T-cell (primary cell): ENCODE data around the gene SLC39A12. TPM values are rescaled to one million over a fixed set of nuclear protein-coding genes. Genes with fewer than 3 reads are reported as not detected.

ENCODE experiments used
- ATAC-seq, 4 experiments: fragments of 200-7000 bp in 3 of 4; fragments of 150-1000 bp in 1 of 4; cut with Tn5 transposase; replicated peaks in 1 of 4; 1 replicate in 3 of 4; 2 replicates in 1 of 4; pipeline ENCODE4 v1.10.0; 2021; ENCODE audit warnings: moderate library complexity in 3 of 4, mild to moderate bottlenecking in 2 of 4, moderate number of reproducible peaks in 1 of 4
- CTCF ChIA-PET, 2 donors: fragments of 300-600 bp; sonication (Branson Sonifier 250); formaldehyde crosslinking; loops; one replicate each; lab custom pipeline; 2022; ENCODE audit warnings: antibody characterized with exemption in 2 of 2; lab: Charles Lee
- POLR2A ChIA-PET, 2 donors: fragments of 300-600 bp; sonication (Branson Sonifier 250); formaldehyde crosslinking; loops; one replicate each; lab custom pipeline; 2022; ENCODE audit warnings: antibody characterized with exemption in 2 of 2; lab: Charles Lee
- DNase-seq, 35 experiments: peaks; one replicate each; pipeline versions ENCODE4 v3.0.0 to v3.0.0-alpha.2; 2013 to 2023
- H3K27ac ChIP-seq: one replicate; pipeline ENCODE4 v1.5.1; 2013; ENCODE audit warnings: low read length
- H3K27me3 ChIP-seq, 2 experiments: replicated peaks in 1 of 2; 1 replicate in 1 of 2; 2 replicates in 1 of 2; pipeline versions ENCODE4 v1.6.1 to v1.7.0; 2013; ENCODE audit warnings: low read length in 1 of 2, mixed read lengths in 1 of 2; ENCODE audit not compliant: control insufficient read depth in 2 of 2, insufficient read depth in 2 of 2; ENCODE audit errors: extremely low read depth in 1 of 2
- H3K36me3 ChIP-seq, 2 donors: 1 replicate in 1 of 2; 2 replicates in 1 of 2; pipeline versions ENCODE4 v1.6.1 to v1.7.0; 2013; ENCODE audit warnings: low read length in 1 of 2; ENCODE audit not compliant: control insufficient read depth in 2 of 2, insufficient read depth in 1 of 2; ENCODE audit errors: extremely low read depth in 1 of 2
- H3K4me1 ChIP-seq, 2 experiments: 1 replicate in 1 of 2; 2 replicates in 1 of 2; pipeline versions ENCODE4 v1.6.1 to v1.7.0; 2013; ENCODE audit warnings: low read length in 2 of 2, mixed read lengths in 1 of 2; ENCODE audit not compliant: insufficient read depth in 2 of 2, control insufficient read depth in 1 of 2; ENCODE audit errors: extremely low read depth in 1 of 2
- H3K4me3 ChIP-seq, 2 donors: 1 replicate in 1 of 2; 2 replicates in 1 of 2; pipeline versions ENCODE4 v1.5.1 to v1.7.0; 2013; ENCODE audit warnings: mild to moderate bottlenecking in 2 of 2, low read length in 1 of 2, moderate library complexity in 1 of 2; ENCODE audit not compliant: control insufficient read depth in 1 of 2; ENCODE audit errors: extremely low read depth in 1 of 2
- H3K9me3 ChIP-seq: 2 replicates; pipeline ENCODE4 v1.7.0; 2013
- H3K27ac Mint-ChIP-seq, 2 donors: one replicate each; pipeline ENCODE4 v1.8.0; 2020 to 2021; ENCODE audit warnings: mild to moderate bottlenecking in 2 of 2, mixed read lengths in 2 of 2
- H3K27me3 Mint-ChIP-seq, 2 donors: one replicate each; pipeline ENCODE4 v1.8.0; 2021 to 2022; ENCODE audit warnings: mixed read lengths in 2 of 2
- H3K36me3 Mint-ChIP-seq: one replicate; pipeline ENCODE4 v1.8.0; 2021; ENCODE audit warnings: mixed read lengths
- H3K4me1 Mint-ChIP-seq, 3 donors: one replicate each; pipeline ENCODE4 v1.8.0; 2020 to 2022; ENCODE audit warnings: mixed read lengths in 3 of 3, mild to moderate bottlenecking in 1 of 3
- H3K4me3 Mint-ChIP-seq, 3 donors: one replicate each; pipeline ENCODE4 v1.8.0; 2020 to 2022; ENCODE audit warnings: mild to moderate bottlenecking in 3 of 3, mixed read lengths in 3 of 3, moderate library complexity in 3 of 3
- H3K9me3 Mint-ChIP-seq, 3 donors: one replicate each; pipeline ENCODE4 v1.8.0; 2020 to 2022; ENCODE audit warnings: mixed read lengths in 3 of 3
- WGBS: methylation state at CpG from one replicate; pipeline ENCODE4 v1.1.5; 2013; ENCODE audit warnings: missing lambda C conversion rate; ENCODE audit not compliant: insufficient coverage; 5-methylcytosine and 5-hydroxymethylcytosine counted together
- total RNA-seq, 35 experiments: library from RNA in 6 of 35; stranded (reverse) in 6 of 35; fragments of 120-200 nt in 1 of 35; gene quantifications; one replicate each; pipeline versions ENCODE4 v1.2.1 to v1.2.4 and lab custom pipeline; 2013 to 2026

The SLC39A12 gene
- total RNA-seq, 5 donors from 2014 or later (not counting 1 experiment from before 2014, with no cell fraction given): not detected

DNA sequence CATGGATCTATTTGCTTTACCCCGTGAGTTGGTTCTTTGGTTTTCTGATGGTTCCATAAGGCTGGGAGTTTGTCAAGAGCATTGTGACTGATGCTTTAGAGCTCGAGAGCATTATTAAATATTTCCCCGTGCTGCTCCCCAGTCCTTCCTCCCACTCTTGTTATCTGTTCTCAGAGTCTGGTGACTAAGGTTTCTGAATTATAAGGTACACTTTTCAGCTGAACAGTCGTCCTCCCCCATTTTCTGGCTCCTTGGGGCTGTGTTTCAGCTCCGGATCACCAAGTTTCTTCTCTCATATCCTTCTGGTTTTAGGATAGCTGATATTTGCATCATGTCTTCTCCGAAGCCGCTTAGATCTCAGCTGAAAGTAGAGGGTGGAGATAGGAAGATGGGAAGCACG, 130.7 kb downstream of the SLC39A12 start:
- CTCF ChIA-PET: no interaction called here

DNA sequence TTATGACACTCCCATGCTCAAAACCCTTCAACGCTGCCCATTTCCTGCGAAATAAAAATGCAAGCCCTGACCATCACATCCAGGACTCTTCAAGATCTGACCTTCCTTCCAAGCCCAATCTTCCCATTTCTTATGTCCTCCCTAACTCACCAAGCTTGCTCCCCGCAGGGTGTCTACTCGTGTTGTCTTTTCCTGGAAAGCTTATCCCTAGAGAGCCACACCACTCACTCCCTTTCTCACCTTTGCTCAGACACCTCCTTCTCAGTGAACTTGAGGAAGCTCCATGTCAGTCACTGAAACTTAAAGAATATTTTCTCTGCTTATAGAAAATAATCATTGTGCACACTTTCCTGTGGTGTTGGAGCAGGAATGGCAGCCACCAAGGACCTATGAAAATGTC, 134.1 kb downstream of the SLC39A12 start:
- Histone ChIP-seq H3K9me3 (no peaks in the 10 kb centered on the region), H3K4me1 (no peaks in the 10 kb centered on the region), H3K4me3 (no peak overlapping the region), H3K27me3 (peaks cover 0 to 2% of the 10 kb centered on the region in 2 experiments), H3K36me3 (no peaks in the 10 kb centered on the region), H3K27ac (no peak overlapping the region)
- Mint-ChIP-seq H3K36me3 (no peaks in the 10 kb centered on the region), H3K4me3 (no peak overlapping the region), H3K27ac (no peak overlapping the region), H3K4me1 (no peaks in the 10 kb centered on the region), H3K27me3 (peaks cover 0 to 3% of the 10 kb centered on the region in 2 donors), H3K9me3 (peaks cover 0 to 3% (median 0%) of the 10 kb centered on the region in 3 donors)
- ATAC-seq (no peak), DNase-seq (no peak)
- POLR2A ChIA-PET: no interaction called here
- CTCF ChIA-PET: no interaction called here
- 77% methylated on average over 4 of the region's 4 CpGs for WGBS

More for the DNA sequence above, 130.7 kb downstream of the SLC39A12 start:
- Histone ChIP-seq H3K9me3 (no peaks in the 10 kb centered on the region), H3K27ac (no peak overlapping the region), H3K4me3 (no peak overlapping the region), H3K4me1 (no peaks in the 10 kb centered on the region), H3K27me3 (peaks cover 0 to 2% of the 10 kb centered on the region in 2 experiments), H3K36me3 (no peaks in the 10 kb centered on the region)
- POLR2A ChIA-PET: no interaction called here
- Mint-ChIP-seq H3K4me1 (no peaks in the 10 kb centered on the region), H3K27ac (no peak overlapping the region), H3K4me3 (no peak overlapping the region), H3K9me3 (peaks cover 0 to 3% (median 0%) of the 10 kb centered on the region in 3 donors), H3K27me3 (peaks cover 0 to 3% of the 10 kb centered on the region in 2 donors), H3K36me3 (no peaks in the 10 kb centered on the region)
- DNase-seq: no peak
- ATAC-seq: no peak
- no CpG with 5 or more reads among the region's 8 CpGs for WGBS

DNA sequence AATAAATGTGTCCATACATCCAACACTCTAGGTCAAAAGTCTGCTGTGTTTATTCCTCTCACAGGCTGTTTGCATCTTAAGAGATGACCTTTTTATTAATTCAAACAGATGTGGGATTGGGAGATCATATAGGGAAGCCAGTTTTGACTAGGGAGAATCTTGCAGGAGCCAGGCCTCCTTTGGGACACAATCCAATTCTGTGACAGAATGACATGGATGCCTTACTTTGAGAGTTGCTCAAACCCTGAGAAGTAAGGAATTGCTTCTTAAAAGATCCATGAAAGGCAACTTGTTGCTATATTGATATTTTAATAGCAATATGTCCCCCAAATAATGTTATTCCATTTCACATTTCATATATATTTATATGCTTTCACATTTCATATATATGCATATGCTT, 135.0 kb downstream of the SLC39A12 start:
- Histone ChIP-seq H3K27me3 (peaks cover 0 to 2% of the 10 kb centered on the region in 2 experiments), H3K9me3 (no peaks in the 10 kb centered on the region), H3K36me3 (no peaks in the 10 kb centered on the region), H3K27ac (no peak overlapping the region), H3K4me3 (no peak overlapping the region), H3K4me1 (no peaks in the 10 kb centered on the region)
- Mint-ChIP-seq H3K27me3 (peaks cover 0 to 3% of the 10 kb centered on the region in 2 donors), H3K9me3 (peaks cover 0 to 6% (median 0%) of the 10 kb centered on the region in 3 donors), H3K27ac (no peak overlapping the region), H3K4me3 (no peak overlapping the region), H3K4me1 (no peaks in the 10 kb centered on the region), H3K36me3 (no peaks in the 10 kb centered on the region)
- ATAC-seq (no peak), DNase-seq (no peak)
- POLR2A ChIA-PET: no interaction called here
- CTCF ChIA-PET: no interaction called here

DNA sequence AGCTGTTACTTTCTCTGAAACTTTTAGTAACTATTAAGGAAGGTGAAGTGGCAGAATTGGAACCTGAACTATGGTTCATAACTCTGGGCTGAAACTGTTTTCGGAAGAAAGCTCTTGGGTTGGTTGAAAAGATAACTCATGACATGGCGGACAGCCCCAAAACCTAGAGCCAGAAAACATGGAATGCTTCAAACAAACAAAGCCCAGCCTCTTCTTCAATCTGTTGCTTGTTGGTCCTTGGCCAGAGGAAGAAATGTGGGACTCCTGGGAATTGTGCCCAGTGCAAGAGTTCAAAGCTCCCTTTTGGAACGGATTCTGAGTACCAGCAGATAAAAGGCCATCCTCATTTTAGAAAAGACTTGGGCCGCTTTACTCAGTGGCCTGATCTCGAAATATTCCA, 135.6 kb downstream of the SLC39A12 start:
- H3K27ac Mint-ChIP-seq: no peak overlapping the region
- CTCF ChIA-PET: no interaction called here
- Histone ChIP-seq H3K27ac (no peak overlapping the region), H3K9me3 (no peaks in the 10 kb centered on the region), H3K4me1 (no peaks in the 10 kb centered on the region), H3K36me3 (no peaks in the 10 kb centered on the region), H3K27me3 (peaks cover 0 to 2% of the 10 kb centered on the region in 2 experiments), H3K4me3 (no peak overlapping the region)
- 87% methylated on average over 2 of the region's 5 CpGs for WGBS
- DNase-seq (no peak), ATAC-seq (no peak)
- no peak overlapping the region for H3K4me3 Mint-ChIP-seq
- H3K9me3 Mint-ChIP-seq: peaks cover 0 to 5% (median 0%) of the 10 kb centered on the region in 3 donors
- H3K27me3 Mint-ChIP-seq: peaks cover 0 to 3% of the 10 kb centered on the region in 2 donors
- H3K36me3 Mint-ChIP-seq: no peaks in the 10 kb centered on the region
- H3K4me1 Mint-ChIP-seq: no peaks in the 10 kb centered on the region
- POLR2A ChIA-PET: no interaction called here

Other genes with a start within 250 kb of the SLC39A12 start
- gene TMEM236, start 199.7 kb upstream of the SLC39A12 start, total RNA-seq: under 1 TPM in 4 of 5 donors, not detected in 1; 0.03 to 0.38 (median 0.07) TPM
- under 1 TPM in 3 of 5 donors, not detected in 2; 0.53 to 0.76 (median 0.60) TPM for gene MRC1, start 142.6 kb upstream of the SLC39A12 start, total RNA-seq
- gene CACNB2, start 188.5 kb downstream of the SLC39A12 start, total RNA-seq: not detected